ENCODE measurements around the gene SOS1.

DNA sequence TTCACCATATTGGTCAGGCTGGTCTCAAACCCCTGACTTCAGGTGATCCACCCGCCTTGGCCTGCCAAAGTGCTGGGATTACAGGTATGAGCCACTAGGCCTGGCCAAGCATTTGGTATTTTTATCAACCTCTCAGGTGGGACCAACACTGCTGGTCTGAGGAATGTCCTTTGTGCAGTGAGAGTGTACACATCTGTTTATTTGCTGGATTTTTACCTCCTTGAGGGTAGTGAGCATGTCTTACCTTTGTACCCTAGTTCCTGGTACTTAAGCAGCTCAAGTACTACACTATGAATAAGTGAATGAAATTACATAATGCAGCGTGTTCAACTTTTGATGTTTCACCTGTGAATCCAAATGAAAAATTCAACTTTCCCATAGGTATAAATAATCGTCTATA is 29.8 kb downstream of the SOS1 start:
- no peak for TF ChIP-seq POLR2A (IDR thresholded peaks at IDR 0.05)
- TF ChIP-seq CTCF (IDR thresholded peaks at IDR 0.05): no peak

Data from right lobe of liver (tissue), 4 donors.